HepG2 (cell line): ENCODE measurements around the gene ZNF524. TPM values are rescaled to one million over a fixed set of nuclear protein-coding genes. Genes with fewer than 3 reads are reported as not detected.

ENCODE experiments used
- CEBPZ ChIP-seq: IDR thresholded peaks from 2 replicates; pipeline ENCODE4 v1.6.1; 2012; ENCODE audit warnings: low read length, improper control_type of control experiment
- CREBL2 ChIP-seq: sonication (generic); formaldehyde crosslinking; IDR thresholded peaks from 2 replicates; pipeline ENCODE4 v1.8.1; 2023; ENCODE audit warnings: missing genetic modification reagents, mild to moderate bottlenecking, borderline replicate concordance
- DNMT3B ChIP-seq: conservative IDR thresholded peaks from 2 replicates; pipeline ENCODE4 v1.6.1; 2016; ENCODE audit warnings: missing biosample characterization, control low read depth
- LBX2 ChIP-seq: sonication (generic); formaldehyde crosslinking; IDR thresholded peaks from 2 replicates; pipeline ENCODE4 v1.5.0; 2020; ENCODE audit warnings: missing genetic modification reagents, mild to moderate bottlenecking, borderline replicate concordance
- PAX8 ChIP-seq: sonication (generic); formaldehyde crosslinking; IDR thresholded peaks from 2 replicates; pipeline ENCODE4 v1.8.0; 2022; ENCODE audit warnings: mild to moderate bottlenecking, missing genetic modification reagents, borderline replicate concordance
- ZBTB21 ChIP-seq: sonication (generic); formaldehyde crosslinking; IDR thresholded peaks from 2 replicates; pipeline ENCODE4 v1.4.0; 2020; ENCODE audit warnings: missing genetic modification reagents
- ZBTB39 ChIP-seq: sonication (generic); formaldehyde crosslinking; IDR thresholded peaks from 2 replicates; pipeline ENCODE4 v1.5.0; 2020; ENCODE audit warnings: missing genetic modification reagents
- ZBTB44 ChIP-seq: sonication (generic); formaldehyde crosslinking; IDR thresholded peaks from 2 replicates; pipeline ENCODE4 v1.4.0; 2020; ENCODE audit warnings: missing genetic modification reagents
- ZEB1 ChIP-seq: IDR thresholded peaks from 2 replicates; pipeline ENCODE4 v1.6.1; 2012; ENCODE audit warnings: mild to moderate bottlenecking, low read depth, inconsistent platforms; ENCODE audit not compliant: insufficient replicate concordance
- ZNF160 ChIP-seq: sonication (generic); formaldehyde crosslinking; IDR thresholded peaks from 2 replicates; pipeline ENCODE4 v1.8.0; 2022; ENCODE audit warnings: mild to moderate bottlenecking, inconsistent platforms, missing genetic modification reagents
- ZNF562 ChIP-seq: sonication (generic); formaldehyde crosslinking; IDR thresholded peaks from 2 replicates; pipeline ENCODE4 v1.8.0; 2022; ENCODE audit warnings: missing genetic modification reagents, borderline replicate concordance
- ZNF646 ChIP-seq: sonication (generic); formaldehyde crosslinking; IDR thresholded peaks from 2 replicates; pipeline ENCODE4 v1.9.0; 2021; ENCODE audit warnings: mild to moderate bottlenecking, missing genetic modification reagents
- ZNF792 ChIP-seq: IDR thresholded peaks from 2 replicates; pipeline ENCODE4 v1.6.1; 2016
- ZSCAN25 ChIP-seq: sonication (generic); formaldehyde crosslinking; IDR thresholded peaks from 2 replicates; pipeline ENCODE4 v1.8.0; 2022; ENCODE audit warnings: mild to moderate bottlenecking, missing genetic modification reagents
- polyA plus RNA-seq, 8 experiments: library from polyadenylated mRNA; depleted of rRNA in 3 of 8; stranded (reverse) in 7 of 8; unstranded in 1 of 8; fragments of >200 nt; fragmentation: Illumina TruSeq in 4 of 8; extraction: Trizol in 4 of 8; gene quantifications; 2 replicates each; pipeline versions ENCODE4 v1.2.1 to v1.2.3, GENCODE V29; 2011 to 2016; ENCODE audit warnings: low read depth in 4 of 8, missing spikeins in 1 of 8, mixed read lengths in 1 of 8; ENCODE audit not compliant: insufficient read depth in 1 of 8
- total RNA-seq, 5 experiments: library from RNA; depleted of rRNA; stranded (reverse); fragments of >200 nt; fragmentation: Illumina TruSeq; extraction: Trizol; gene quantifications; 2 replicates each; pipeline ENCODE4 v1.2.3, GENCODE V29; 2016; ENCODE audit warnings: low read depth in 1 of 5

ZNF524 gene
- total and polyA plus RNA-seq, 2 of the 13 experiments (the other 11 are each of a cell fraction or from before 2014, with no cell fraction given), result 3.2 to 4.6 TPM

- TF ChIP-seq ZNF646 (CRISPR knock-in tag) (no peak), ZBTB21 (CRISPR knock-in tag) (no peak), LBX2 (CRISPR knock-in tag) (no peak), ZBTB39 (no peak), ZNF562 (no peak), ZBTB44 (CRISPR knock-in tag) (peak; percentile 19; the same call in 1 of the 2 replicates), ZEB1 (no peak), ZNF792 (CRISPR knock-in tag) (peak; percentile 53), PAX8 (CRISPR knock-in tag) (no peak), CEBPZ (no peak), ZNF160 (peak; percentile 21; the same call in 1 of the 2 replicates), ZSCAN25 (CRISPR knock-in tag) (peak; percentile 44; the same call in 1 of the 2 replicates), CREBL2 (CRISPR knock-in tag) (no peak), DNMT3B (no peak)
These were observed 1.2 kb upstream of the ZNF524 start (continued) for GRCh38 chr19:55598719-55599467.
